GM21390 (cell line): ENCODE data around the gene CDKAL1.
"Not testable (repeated sequence)": the region's sequence is repeated elsewhere in the genome, so short reads cannot be mapped to it uniquely, and the experiment has no call there.

Experiments
- ATAC-seq: cut with Tn5 transposase; IDR thresholded peaks from one replicate; pipeline ENCODE4 v1.9.1; 2021; ENCODE audit not compliant: unreplicated experiment

Gene CDKAL1

GRCh38 chr6:20632696-20633095 lies 98.4 kb downstream of the CDKAL1 start:
- ATAC-seq = no peak

DNA sequence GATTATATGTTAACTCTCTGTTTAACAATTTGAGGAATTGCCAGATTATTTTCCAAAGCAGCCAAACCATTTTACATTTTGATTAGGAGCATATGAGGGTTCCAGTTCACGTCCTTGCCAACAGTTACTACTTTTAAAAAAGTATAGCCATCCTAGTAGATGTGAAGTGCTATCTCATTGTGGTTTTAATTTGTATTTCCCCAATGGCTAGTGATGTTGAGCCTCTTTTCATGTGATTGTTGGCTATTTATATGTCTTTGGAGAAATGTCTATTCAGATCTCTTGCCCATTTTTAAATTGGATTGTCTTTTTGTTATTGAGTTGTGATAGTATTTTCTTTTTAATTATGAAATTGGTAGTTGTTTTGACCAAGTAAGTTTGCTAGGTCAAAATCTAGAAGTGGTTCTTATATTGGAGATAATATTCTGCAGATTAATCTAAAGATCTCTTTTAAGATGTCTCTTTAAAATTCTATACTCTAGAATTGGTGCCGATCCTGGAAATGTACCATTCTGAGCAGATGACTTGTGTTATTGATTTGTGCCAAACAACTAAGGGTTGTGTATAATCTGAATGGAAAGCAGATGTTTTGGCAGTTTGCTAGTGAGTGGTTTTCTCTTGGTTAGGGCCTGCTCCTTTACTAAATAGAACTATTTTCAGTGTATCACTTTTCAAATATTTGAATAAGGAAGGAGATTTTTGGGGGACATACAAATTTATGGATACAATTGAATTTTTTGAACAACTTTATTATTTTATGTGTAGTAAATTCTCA lies 99.5 kb downstream of the CDKAL1 start:
- ATAC-seq = no peak

GRCh38 chr6:20639161-20639560 lies 104.9 kb downstream of the CDKAL1 start:
- no peak for ATAC-seq

- ATAC-seq = no peak
Measured at GRCh38 chr6:20640181-20640580, 105.9 kb downstream of the CDKAL1 start.

- ATAC-seq = no peak
Measured at GRCh38 chr6:20642441-20642840, 108.2 kb downstream of the CDKAL1 start.

GRCh38 chr6:20644667-20645370 lies 110.6 kb downstream of the CDKAL1 start:
- no peak for ATAC-seq

GRCh38 chr6:20645572-20645971 lies 111.3 kb downstream of the CDKAL1 start:
- not testable (repeated sequence) for ATAC-seq

DNA sequence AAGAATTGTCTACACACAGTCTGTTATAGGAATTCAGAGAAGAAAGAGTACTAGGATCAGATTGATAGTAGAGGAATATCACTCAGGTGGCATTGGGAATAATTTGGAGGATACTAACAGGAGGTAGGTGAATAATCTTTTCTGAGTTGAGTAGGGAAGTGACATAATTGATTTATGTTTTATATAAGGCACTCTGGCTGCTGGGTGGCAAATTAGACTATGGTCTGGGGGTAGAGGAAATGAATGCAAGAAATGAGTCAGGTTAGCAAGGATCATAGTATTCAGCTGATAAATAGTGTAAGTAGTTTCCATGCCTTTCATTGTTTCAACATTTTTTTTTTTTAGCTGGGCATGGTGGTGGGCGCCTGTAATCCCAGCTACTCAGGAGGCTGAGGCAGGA lies 113.3 kb downstream of the CDKAL1 start:
- no peak for ATAC-seq

DNA sequence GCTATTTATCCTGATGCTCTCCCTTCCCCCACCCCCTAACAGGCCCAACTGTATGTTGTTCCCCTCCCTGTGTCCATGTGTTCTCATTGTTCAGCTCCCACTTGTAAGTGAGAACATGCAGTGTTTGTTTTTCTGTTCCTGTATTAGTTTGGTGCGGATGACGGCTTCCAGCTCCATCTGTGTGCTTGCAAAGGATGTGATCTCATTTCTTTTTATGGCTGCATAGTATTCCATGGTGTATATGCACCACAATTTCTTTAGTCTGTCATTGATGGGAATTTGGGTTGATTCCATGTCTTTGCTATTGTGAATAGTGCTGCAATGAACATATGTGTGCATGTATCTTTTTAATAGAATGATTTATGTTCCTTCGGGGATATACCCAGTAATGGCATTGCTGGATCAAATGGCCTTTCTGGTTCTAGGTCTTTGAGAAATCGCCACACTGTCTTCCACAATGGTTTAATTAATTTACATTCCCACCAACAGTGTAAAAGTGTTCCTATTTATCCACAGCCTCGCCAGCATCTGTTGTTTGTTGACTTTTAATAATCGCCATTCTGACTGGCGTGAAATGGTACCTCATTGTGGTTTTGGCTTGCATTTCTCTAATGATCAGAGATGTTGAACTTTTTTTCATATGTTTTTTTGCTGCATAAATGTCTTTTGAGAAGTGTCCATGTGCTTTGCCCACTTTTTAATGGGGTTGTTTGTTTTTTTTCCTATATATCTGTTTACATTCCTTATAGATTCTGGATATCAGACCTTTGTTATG lies 115.6 kb downstream of the CDKAL1 start:
- ATAC-seq = not testable (repeated sequence)

- ATAC-seq = no peak
Measured at GRCh38 chr6:20652299-20653084, 118.2 kb downstream of the CDKAL1 start.

DNA sequence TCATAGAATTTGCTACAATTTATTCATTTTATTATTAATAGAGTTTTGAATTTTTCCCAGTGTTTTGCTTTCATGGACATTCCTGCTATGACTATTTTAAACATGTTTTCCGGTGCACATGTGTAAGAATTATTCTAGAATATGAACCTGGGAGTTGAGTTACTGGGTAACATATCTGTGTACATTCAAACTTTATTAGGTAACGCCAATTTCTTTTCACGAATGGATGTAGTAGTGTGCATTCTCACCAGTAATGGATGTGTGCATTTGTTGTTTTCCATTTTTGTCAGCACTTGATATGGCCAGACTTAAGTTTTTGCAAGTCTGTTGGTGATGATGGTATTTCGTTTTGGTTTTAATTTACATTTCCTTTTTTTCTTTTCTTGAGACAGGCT lies 118.8 kb downstream of the CDKAL1 start:
- no peak for ATAC-seq

GRCh38 chr6:20655317-20655716 lies 121.1 kb downstream of the CDKAL1 start:
- ATAC-seq = no peak

DNA sequence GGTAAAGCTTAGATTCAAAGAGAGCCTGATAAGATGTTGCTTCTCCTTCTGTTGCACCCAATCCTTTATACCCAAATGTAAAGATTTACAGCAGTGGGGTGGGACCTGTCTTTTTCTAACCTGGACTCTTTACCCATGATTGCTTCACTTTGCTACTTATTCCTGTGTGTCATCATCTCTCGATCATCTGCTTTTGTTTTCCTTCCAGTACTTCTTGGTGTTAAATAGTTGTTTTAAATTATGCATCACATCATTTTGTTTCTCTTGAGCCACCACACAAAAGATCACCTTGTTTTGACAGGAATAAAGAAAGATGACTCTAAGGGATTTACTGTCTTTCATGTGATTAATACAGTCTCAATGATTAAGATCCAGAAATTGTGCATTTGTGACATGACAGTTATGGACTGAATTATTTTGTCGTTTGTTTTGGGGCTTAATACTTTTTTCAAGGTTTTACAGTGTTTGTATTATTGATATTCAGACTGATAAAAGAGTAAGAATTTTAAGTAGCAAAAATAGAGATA lies 123.1 kb downstream of the CDKAL1 start:
- no peak for ATAC-seq

- no peak for ATAC-seq
Measured at GRCh38 chr6:20658053-20658452, 123.8 kb downstream of the CDKAL1 start.

GRCh38 chr6:20658516-20658915 lies 124.3 kb downstream of the CDKAL1 start:
- no peak for ATAC-seq

DNA sequence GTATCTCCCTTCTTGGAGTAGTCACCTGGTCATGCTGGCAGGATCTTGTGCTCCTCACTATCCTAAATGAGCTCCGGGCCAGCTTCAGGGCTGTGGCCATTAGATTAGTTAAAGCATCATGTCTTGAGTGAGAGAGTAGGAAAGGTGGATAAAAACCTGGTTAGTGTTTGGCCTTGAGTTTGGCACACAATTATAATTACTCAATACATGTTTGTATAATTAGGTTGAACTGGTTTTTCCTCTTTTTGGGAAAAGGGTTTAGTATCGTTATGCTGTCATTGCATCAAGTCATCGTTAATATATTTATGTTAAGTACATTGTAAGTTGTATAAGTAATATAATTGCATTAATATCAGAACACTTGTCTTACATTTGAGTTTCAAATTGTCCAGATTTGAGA lies 126.3 kb downstream of the CDKAL1 start:
- ATAC-seq = no peak

GRCh38 chr6:20661721-20662120 lies 127.5 kb downstream of the CDKAL1 start:
- ATAC-seq = no peak

DNA sequence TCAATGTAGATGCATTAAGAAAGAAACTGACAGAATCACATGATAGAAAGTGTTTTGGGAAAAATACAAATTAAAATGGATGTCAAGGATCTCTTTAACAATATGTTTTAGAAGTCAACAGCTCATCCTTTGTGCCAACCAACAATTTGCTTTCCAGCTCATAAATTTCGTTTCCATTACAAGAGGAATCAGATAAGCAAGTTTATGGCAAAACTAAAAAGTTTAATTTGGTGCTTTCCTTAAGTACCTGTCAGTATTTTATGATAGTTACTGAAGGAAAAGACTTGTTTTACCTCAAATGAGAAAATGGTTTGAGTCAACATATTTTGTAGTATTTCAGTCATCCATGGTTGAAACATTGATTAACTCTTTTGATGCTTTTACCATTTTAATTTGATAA lies 130.0 kb downstream of the CDKAL1 start:
- ATAC-seq = no peak

DNA sequence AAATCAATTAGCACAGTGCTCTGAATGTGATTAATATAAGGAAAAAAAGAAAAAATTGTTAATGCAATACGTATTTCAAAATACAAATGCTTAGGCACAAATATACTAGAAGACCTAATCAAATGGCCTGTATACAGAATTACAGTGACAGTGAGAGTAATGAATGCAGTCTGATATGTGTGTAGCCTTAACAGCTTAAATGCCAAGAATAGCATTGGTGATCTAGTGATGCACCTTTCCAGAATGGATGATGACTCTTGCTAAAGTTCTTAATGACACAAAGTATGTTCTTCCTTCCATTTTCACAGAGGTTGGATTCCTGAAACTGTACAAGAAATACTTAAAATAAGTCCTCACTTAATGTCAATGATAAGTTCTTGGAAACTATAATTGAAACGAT lies 131.0 kb downstream of the CDKAL1 start:
- no peak for ATAC-seq

DNA sequence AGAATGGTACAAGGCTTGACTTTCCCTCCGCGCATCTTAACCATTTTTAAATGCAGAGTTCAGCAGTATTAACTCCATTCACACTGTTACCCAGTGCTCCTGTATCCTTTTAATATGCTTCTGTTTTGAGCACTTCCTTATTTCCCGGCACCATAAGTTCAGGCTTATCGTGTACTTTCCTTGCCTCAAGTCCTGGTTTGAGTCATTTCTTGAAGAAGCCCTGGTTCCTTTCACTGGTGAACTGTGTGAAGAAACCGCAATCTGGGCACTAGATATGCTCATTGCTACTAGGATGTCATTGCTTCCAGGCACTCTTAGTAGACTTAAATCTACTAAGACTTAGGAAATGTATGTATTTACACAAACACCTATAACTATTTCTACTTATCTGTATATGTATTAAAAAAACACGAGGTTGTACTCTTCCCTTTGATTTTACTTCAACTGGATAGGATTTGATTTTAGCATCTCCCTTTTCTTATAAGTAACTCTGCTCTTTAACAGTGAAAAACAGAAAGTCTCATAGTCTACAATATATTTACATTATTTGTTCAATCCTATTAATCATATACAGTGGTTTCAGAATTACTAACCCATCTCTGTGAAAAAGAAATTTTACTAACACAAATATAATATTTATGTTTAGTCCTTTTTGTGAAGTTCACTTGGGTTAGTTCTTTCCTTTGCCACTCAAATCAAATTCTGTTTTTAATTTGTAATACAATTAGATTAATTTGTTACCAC lies 135.5 kb downstream of the CDKAL1 start:
- ATAC-seq = peak; percentile 96
